ENCODE results near the gene ING2.
A peak's percentile ranks its signal among the peaks of the same experiment; 100 is the strongest.
"Not testable (repeated sequence)": the region's sequence is repeated elsewhere in the genome, so short reads cannot be mapped to it uniquely, and the experiment has no call there.

ING2 gene

GRCh38 chr4:183504930-183505610, at the start of gene ING2:
Gene ING2 (plus strand): TSS chr4:183505058. CDS start chr4:183505196, 138 bp downstream.
- no peak for DNase-seq (ENCODE audit: low read depth, low spot score)

GRCh38 chr4:183455431-183456195, 49.2 kb upstream of the ING2 start:
- DNase-seq (ENCODE audit: low read depth, low spot score) = no peak

GRCh38 chr4:183458005-183458404, 46.9 kb upstream of the ING2 start:
- DNase-seq (ENCODE audit: low read depth, low spot score) = no peak

- not testable (repeated sequence) for DNase-seq (ENCODE audit: low read depth, low spot score)
These were observed 40.8 kb upstream of the ING2 start for GRCh38 chr4:183463903-183464619.

- not testable (repeated sequence) for DNase-seq (ENCODE audit: low read depth, low spot score)
These were observed 39.0 kb upstream of the ING2 start for GRCh38 chr4:183465879-183466278.

GRCh38 chr4:183467246-183467645, 37.6 kb upstream of the ING2 start:
- DNase-seq (ENCODE audit: low read depth, low spot score) = no peak

- DNase-seq (ENCODE audit: low read depth, low spot score) = no peak
These were observed 36.4 kb upstream of the ING2 start for GRCh38 chr4:183468210-183469095.

GRCh38 chr4:183469285-183469684, 35.6 kb upstream of the ING2 start:
- DNase-seq (ENCODE audit: low read depth, low spot score) = no peak

GRCh38 chr4:183469936-183470335, 34.9 kb upstream of the ING2 start:
- no peak for DNase-seq (ENCODE audit: low read depth, low spot score)

GRCh38 chr4:183470821-183471220, 34.0 kb upstream of the ING2 start:
- DNase-seq (ENCODE audit: low read depth, low spot score) = no peak

GRCh38 chr4:183471946-183472708, 32.7 kb upstream of the ING2 start:
- DNase-seq (ENCODE audit: low read depth, low spot score) = peak; percentile 52

GRCh38 chr4:183478123-183478522, 26.7 kb upstream of the ING2 start:
- DNase-seq (ENCODE audit: low read depth, low spot score) = no peak

- DNase-seq (ENCODE audit: low read depth, low spot score) = no peak
These were observed 25.9 kb upstream of the ING2 start for GRCh38 chr4:183478926-183479325.

GRCh38 chr4:183482515-183483095, 22.3 kb upstream of the ING2 start:
- not testable (repeated sequence) for DNase-seq (ENCODE audit: low read depth, low spot score)

- no peak for DNase-seq (ENCODE audit: low read depth, low spot score)
These were observed 20.9 kb upstream of the ING2 start for GRCh38 chr4:183483997-183484396.

- no peak for DNase-seq (ENCODE audit: low read depth, low spot score)
These were observed 19.3 kb upstream of the ING2 start for GRCh38 chr4:183485411-183486160.

- DNase-seq (ENCODE audit: low read depth, low spot score) = no peak
These were observed 12.1 kb upstream of the ING2 start for GRCh38 chr4:183492791-183493222.

- DNase-seq (ENCODE audit: low read depth, low spot score) = no peak
These were observed 11.6 kb upstream of the ING2 start for GRCh38 chr4:183493246-183493645.

- DNase-seq (ENCODE audit: low read depth, low spot score) = no peak
These were observed 9.7 kb upstream of the ING2 start for GRCh38 chr4:183495184-183495583.

GRCh38 chr4:183499389-183499788, 5.5 kb upstream of the ING2 start:
- DNase-seq (ENCODE audit: low read depth, low spot score) = no peak

Data from activated naive CD8-positive, alpha-beta T cell treated with anti-CD3 and anti-CD28 coated beads, Interleukin-2, amount 50 U/mL, for 16 hours (primary cell).